ENCODE measurements around the gene GRHL1.
A peak's percentile ranks its signal among the peaks of the same experiment; 100 is the strongest.

The GRHL1 gene

DNA sequence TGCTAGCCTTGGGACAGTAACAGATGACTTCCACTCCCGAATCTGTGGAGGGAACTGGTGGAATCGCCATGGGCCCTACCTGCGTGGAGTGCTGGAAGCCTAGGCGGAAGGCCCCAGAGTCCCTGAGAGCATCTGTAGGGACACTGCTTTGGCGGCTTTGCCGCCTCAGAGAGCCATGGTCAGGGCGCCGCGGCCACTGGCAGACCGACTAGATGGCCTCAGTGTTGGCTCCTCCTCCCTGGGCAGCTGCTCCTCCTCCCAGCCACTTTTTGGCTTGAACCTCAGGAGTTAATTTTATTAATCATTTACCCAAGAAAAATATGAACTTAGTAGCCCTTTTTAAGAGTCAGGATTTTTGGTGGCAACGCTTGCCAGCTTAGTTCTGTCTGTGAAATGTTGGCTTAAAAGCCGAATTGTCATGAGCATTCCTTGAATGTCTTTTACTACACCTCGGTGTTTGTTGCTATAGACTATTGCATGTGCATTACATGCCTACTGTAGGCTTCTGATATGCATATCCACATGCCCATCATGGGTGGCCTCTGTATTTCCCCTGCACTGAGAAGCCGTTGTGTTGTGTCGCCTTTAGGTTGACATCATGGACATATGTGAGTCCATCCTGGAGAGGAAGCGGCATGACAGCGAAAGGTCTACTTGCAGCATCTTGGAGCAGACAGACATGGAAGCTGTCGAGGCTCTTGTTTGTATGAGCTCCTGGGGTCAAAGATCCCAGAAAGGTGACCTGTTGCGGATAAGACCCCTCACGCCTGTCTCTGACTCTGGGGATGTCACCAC is 94.3 kb downstream of the GRHL1 start:
- no peak for DNase-seq (ENCODE audit: low read depth, low spot score)
- Histone ChIP-seq H3K9ac (ENCODE audit: insufficient read length) (no peak overlapping the region), H3K4me3 (no peak overlapping the region), H3K9me3 (ENCODE audit: low read depth, low read length) (no peaks in the 10 kb centered on the region), H3K36me3 (ENCODE audit: insufficient read depth, low read length) (peaks cover 14% of the 10 kb centered on the region; the same call in 1 of the 2 replicates), H3K27ac (no peak overlapping the region)
- TF ChIP-seq POLR2AphosphoS5 (IDR thresholded peaks at IDR 0.05; ENCODE audit: borderline replicate concordance, low read depth, low read length) (no peak), FOXP2 (optimal IDR thresholded peaks at IDR 0.05; ENCODE audit: control extremely low read depth, extremely low read length, insufficient read depth) (no peak), EZH2 (IDR thresholded peaks at IDR 0.05) (no peak)

DNA sequence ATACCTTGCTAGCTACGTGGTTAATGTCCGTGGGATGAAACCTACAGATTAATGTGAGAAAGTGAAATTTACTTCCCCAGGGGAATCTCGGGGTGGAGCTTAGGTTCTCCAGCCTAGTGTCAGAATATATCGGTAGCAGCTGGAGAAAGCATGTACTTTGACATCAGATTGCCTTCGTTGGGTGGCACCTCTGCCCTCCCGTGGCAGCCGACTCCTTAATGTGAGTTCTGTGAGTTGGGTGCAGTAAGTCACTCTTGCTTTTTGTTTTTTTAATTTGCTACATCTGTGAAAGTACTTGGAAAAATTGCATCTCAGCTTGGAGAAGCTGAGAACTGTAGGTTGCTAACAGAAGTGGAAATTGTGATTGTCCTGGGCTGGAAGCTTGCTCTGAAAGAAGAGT is 95.4 kb downstream of the GRHL1 start:
- TF ChIP-seq POLR2AphosphoS5 (IDR thresholded peaks at IDR 0.05; ENCODE audit: borderline replicate concordance, low read depth, low read length) (no peak), EZH2 (IDR thresholded peaks at IDR 0.05) (no peak), FOXP2 (optimal IDR thresholded peaks at IDR 0.05; ENCODE audit: control extremely low read depth, extremely low read length, insufficient read depth) (no peak)

DNA sequence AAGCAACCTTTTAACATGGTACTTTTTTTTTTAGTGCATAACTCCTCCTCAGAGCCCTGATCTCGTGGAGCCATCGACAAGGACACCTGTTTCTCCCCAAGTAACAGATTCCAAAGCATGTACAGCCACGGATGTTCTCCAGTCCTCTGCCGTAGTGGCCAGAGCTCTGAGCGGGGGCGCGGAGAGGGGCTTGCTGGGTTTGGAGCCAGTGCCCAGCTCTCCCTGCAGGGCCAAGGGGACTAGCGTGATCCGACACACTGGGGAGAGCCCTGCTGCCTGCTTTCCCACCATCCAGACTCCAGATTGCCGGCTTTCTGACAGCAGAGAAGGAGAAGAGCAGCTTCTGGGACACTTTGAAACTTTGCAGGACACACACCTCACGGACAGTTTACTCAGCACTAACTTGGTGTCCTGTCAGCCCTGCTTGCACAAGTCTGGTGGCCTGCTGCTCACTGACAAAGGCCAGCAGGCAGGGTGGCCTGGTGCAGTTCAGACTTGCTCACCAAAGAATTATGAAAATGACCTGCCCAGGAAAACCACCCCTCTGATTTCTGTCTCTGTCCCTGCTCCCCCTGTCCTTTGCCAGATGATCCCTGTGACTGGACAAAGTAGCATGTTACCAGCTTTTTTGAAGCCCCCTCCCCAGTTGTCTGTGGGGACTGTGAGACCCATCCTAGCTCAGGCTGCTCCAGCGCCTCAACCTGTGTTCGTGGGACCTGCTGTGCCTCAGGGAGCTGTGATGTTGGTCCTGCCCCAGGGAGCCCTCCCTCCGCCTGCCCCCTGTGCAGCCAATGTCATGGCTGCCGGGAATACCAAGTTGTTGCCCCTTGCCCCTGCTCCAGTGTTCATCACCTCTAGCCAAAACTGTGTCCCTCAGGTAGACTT is 96.4 kb downstream of the GRHL1 start:
- Histone ChIP-seq H3K9me3 (ENCODE audit: low read depth, low read length) (no peaks in the 10 kb centered on the region), H3K27ac (no peak overlapping the region), H3K4me3 (no peak overlapping the region), H3K9ac (ENCODE audit: insufficient read length) (no peak overlapping the region), H3K36me3 (ENCODE audit: insufficient read depth, low read length) (peaks cover 20% of the 10 kb centered on the region; the same call in 1 of the 2 replicates)
- TF ChIP-seq FOXP2 (optimal IDR thresholded peaks at IDR 0.05; ENCODE audit: control extremely low read depth, extremely low read length, insufficient read depth) (no peak), POLR2AphosphoS5 (IDR thresholded peaks at IDR 0.05; ENCODE audit: borderline replicate concordance, low read depth, low read length) (no peak), EZH2 (IDR thresholded peaks at IDR 0.05) (no peak)
- no peak for DNase-seq (ENCODE audit: low read depth, low spot score)

More for the DNA sequence above, 95.4 kb downstream of the GRHL1 start:
- Histone ChIP-seq H3K36me3 (ENCODE audit: insufficient read depth, low read length) (peaks cover 14% of the 10 kb centered on the region; the same call in 1 of the 2 replicates), H3K4me3 (no peak overlapping the region), H3K9ac (ENCODE audit: insufficient read length) (no peak overlapping the region), H3K9me3 (ENCODE audit: low read depth, low read length) (no peaks in the 10 kb centered on the region), H3K27ac (0 out of 2 replicates have a peak overlapping the region, but pooled peaks have one; percentile 8)
- DNase-seq (ENCODE audit: low read depth, low spot score): no peak

DNA sequence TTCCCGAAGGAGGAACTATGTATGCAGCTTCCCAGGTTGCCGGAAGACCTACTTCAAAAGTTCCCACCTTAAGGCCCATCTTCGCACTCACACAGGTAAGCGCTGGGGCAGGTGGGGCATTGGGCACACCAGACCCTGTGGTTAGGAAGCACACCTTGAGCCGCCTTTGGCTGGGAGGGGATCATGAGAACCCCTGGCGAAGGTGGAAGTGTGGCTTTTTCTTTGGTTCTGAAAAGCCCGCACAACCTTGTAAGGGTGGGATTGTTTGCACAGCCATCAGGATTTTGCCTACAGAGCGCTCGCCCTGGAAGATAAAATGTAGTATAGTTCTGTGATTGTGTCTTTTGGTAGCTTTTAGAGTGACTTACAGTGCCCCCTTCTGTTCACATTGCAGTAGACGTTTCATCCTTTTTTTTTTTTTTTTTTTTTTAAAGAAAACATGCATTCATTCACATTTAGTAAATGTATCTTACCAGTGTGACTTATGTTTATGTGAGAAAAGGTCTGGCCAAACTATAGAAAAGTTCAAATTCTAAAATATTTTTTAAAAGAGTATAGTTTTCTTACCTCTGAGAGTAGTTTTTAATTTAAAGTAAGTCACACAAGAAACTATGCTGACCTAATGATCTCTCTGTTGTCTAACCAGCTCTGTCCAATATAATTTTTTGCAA is 97.1 kb downstream of the GRHL1 start:
- Histone ChIP-seq H3K9ac (ENCODE audit: insufficient read length) (no peak overlapping the region), H3K4me3 (no peak overlapping the region), H3K27ac (no peak overlapping the region), H3K9me3 (ENCODE audit: low read depth, low read length) (no peaks in the 10 kb centered on the region), H3K36me3 (ENCODE audit: insufficient read depth, low read length) (peaks cover 27% of the 10 kb centered on the region; the same call in 1 of the 2 replicates)
- peak; percentile 10 for DNase-seq (ENCODE audit: low read depth, low spot score)
- TF ChIP-seq POLR2AphosphoS5 (IDR thresholded peaks at IDR 0.05; ENCODE audit: borderline replicate concordance, low read depth, low read length) (no peak), FOXP2 (optimal IDR thresholded peaks at IDR 0.05; ENCODE audit: control extremely low read depth, extremely low read length, insufficient read depth) (no peak), EZH2 (IDR thresholded peaks at IDR 0.05) (no peak)
